Astrocyte of the cerebellum (primary cell): ENCODE measurements around the gene CCDC194.

Experiments used
- DNase-seq: peaks from one replicate; pipeline ENCODE4 v3.0.0-alpha.2; 2011; ENCODE audit warnings: low read depth
- H3K4me3 ChIP-seq: 2 replicates; pipeline ENCODE4 v1.5.1; 2011; ENCODE audit warnings: mild to moderate bottlenecking, low read depth, low read length, moderate library complexity
- in situ Hi-C: cut with HindIII; loops from 2 replicates; pipeline ENCODE4 v1.10.0; 2017; ENCODE audit warnings: low sequenced_read_pairs
- TF ChIP-seq, protein P1 (sequence below): IDR thresholded peaks from 2 replicates; pipeline ENCODE4 v1.5.1; 2012; ENCODE audit warnings: low read length, low read depth, moderate library complexity, mild to moderate bottlenecking; ENCODE audit errors: missing control alignments

Gene CCDC194

DNA sequence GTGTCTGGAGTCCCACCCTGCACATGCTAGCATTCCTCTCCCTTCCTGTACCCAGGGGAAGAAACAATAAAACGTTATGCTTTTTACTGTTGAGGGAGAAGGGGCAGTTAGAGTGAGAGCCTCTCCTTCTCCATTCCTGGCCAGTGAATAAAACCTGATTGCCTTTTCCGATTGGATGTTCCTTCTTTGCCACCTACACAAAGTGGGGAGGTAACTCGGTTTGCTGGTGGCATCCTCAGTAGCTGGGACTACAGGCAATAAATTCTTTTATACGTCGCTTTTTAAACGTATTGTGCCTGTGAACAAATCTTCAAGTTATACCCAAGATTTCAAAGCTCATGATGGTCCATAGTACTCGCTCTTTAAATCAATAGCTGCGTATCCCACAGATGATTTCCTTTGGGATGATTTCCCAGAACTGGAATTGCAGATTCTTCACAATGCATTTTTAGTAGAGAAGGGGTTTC, 25.2 kb upstream of the CCDC194 start:
- in situ Hi-C loops, result no loop called here
- TF ChIP-seq, protein P1, sequence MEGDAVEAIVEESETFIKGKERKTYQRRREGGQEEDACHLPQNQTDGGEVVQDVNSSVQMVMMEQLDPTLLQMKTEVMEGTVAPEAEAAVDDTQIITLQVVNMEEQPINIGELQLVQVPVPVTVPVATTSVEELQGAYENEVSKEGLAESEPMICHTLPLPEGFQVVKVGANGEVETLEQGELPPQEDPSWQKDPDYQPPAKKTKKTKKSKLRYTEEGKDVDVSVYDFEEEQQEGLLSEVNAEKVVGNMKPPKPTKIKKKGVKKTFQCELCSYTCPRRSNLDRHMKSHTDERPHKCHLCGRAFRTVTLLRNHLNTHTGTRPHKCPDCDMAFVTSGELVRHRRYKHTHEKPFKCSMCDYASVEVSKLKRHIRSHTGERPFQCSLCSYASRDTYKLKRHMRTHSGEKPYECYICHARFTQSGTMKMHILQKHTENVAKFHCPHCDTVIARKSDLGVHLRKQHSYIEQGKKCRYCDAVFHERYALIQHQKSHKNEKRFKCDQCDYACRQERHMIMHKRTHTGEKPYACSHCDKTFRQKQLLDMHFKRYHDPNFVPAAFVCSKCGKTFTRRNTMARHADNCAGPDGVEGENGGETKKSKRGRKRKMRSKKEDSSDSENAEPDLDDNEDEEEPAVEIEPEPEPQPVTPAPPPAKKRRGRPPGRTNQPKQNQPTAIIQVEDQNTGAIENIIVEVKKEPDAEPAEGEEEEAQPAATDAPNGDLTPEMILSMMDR, result no peak
- H3K4me3 ChIP-seq, result peak overlapping the region; percentile 78
- no peak for DNase-seq

DNA sequence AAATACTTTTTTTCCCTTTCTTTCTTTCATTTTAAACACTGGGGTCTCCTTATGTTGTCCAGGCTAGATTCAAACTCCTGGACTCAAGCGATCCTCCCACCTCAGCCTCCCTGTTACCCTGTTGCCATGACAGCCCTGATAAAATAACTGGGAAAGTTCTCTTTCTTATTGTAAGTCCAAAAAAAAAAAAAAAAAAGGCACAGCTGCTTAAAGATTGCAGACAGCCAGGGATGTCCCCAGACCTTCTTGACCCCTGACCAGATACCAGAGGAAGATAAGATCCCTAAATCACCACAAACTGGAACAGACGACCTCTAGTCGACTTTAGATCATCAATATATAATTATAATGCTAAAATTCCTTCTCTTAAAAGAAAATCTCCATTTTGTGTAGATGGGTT, 24.7 kb upstream of the CCDC194 start:
- DNase-seq, result no peak
- in situ Hi-C loops, result no loop called here
- TF ChIP-seq, protein P1, result no peak
- H3K4me3 ChIP-seq, result no peak overlapping the region

DNA sequence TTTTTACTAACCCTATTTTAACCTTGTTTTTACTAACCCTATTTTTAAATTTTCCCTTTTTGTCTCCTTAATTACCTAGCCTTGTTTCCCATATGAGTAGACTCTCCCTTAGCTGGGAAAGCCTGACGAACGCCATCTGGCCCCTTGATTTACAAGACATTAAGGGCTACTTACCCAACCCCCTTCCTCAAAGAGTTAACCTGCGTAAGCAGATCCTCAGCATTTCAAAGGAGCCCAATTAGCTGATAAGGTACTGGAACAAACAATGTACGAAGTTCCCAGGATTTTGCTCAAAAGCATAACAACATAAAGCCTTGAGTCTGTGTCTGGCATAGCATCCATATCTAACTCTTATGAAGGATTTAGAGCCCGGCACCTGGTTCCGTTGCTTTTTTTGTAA, 21.1 kb upstream of the CCDC194 start:
- in situ Hi-C loops, result no loop called here
- TF ChIP-seq, protein P1, result no peak
- no peak overlapping the region for H3K4me3 ChIP-seq
- DNase-seq, result no peak

DNA sequence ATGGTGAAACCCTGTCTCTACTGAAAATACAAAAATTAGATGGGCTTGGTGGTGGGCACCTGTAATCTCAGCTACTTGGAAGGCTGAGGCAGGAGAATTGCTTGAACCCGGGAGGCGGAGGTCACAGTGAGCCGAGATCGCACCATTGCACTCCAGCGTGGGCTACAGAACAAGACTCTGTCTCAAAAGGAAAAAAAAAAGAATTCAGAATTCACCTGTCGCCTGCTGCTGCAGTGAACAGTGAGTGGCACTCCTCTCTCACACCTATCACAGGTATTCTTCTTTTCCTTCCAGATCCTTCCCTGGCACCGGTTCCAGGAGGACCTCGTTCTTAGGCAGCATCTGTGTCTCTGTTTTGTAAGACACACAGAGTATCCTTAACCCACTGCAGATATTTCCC, 20.1 kb upstream of the CCDC194 start:
- TF ChIP-seq, protein P1, result no peak
- in situ Hi-C loops, result no loop called here
- DNase-seq, result no peak
- no peak overlapping the region for H3K4me3 ChIP-seq

DNA sequence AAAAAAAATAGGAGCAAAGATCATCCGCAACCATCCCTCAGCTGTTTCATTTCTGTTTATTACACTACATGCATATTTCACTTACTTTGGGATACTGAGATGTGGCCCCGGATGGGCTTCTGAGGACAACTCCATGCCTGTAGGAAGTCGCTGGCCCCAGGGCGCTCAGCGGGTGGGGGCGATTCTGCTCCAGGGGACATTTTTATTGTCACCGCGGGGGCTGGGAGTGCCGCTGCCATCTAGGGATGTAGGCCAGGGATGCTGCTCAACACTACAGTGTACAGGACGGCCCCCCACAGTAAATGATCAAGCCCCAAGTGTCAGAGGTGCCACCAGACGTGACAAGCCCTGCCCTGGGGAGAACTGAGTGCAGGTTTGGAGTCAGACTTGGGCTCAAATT, 17.8 kb upstream of the CCDC194 start:
- H3K4me3 ChIP-seq, result no peak overlapping the region
- TF ChIP-seq, protein P1, result no peak
- no peak for DNase-seq
- in situ Hi-C loops, result no loop called here

DNA sequence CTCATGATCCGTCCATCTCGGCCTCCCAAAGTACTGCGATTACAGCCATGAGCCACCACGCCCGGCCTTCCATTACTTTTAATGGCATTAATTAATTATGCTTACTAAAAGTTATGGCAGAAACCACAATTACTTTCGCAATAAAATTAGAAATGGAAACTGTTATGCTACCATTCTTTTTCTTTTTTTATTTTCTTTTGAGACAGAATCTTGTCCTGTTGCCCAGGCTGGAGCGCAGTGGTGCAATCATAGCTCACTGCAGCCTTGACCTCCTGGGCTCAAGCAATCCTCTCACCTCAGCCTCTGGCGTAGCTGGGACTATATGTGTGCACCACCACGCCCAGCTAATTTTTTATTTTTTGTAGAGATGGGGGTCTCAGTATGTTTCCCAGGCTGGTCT, 16.0 kb upstream of the CCDC194 start:
- no peak for DNase-seq
- H3K4me3 ChIP-seq, result no peak overlapping the region
- in situ Hi-C loops, result no loop called here
- TF ChIP-seq, protein P1, result no peak

DNA sequence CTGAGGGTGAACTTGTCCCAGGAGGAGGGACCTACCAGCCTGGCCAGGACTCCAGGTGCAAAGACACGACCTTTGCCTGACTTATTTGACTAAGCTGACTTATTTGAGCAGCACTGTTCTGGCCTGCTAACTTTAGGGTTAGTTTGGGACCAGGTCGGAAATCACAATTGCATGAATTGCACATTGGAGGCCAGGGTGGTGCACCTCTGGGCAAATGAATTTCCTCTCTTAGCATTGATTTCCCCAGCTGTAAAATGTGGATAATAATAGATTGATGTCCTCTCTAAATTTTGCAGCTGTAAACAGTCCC, 12.8 kb upstream of the CCDC194 start:
- in situ Hi-C loops, result no loop called here
- TF ChIP-seq, protein P1, result no peak
- H3K4me3 ChIP-seq, result no peak overlapping the region
- no peak for DNase-seq
